GM23338 (cell line): ENCODE data around the gene UBTF. TPM values are rescaled to one million over a fixed set of nuclear protein-coding genes. Genes with fewer than 3 reads are reported as not detected.

Experiments
- ATAC-seq: fragments of 200-7000 bp; cut with Tn5 transposase; 3 replicates; pipeline ENCODE4 v1.9.1; 2020
- DNase-seq: peaks from one replicate; pipeline ENCODE4 v3.0.0-alpha.2; 2015; ENCODE audit warnings: low spot score
- H2AFZ ChIP-seq: fragments of 200-600 bp; sonication (generic); 2 replicates; pipeline ENCODE4 v1.8.0; 2016; ENCODE audit warnings: antibody characterized with exemption, mild to moderate bottlenecking, moderate library complexity
- H3F3A ChIP-seq: fragments of 200-600 bp; sonication (generic); replicated peaks from 2 replicates; pipeline ENCODE4 v1.8.0; 2017; ENCODE audit warnings: antibody characterized with exemption, mixed run types, low read depth
- H3K27ac ChIP-seq: fragments of 200-600 bp; sonication (generic); 2 replicates; pipeline ENCODE4 v1.6.1; 2016; ENCODE audit warnings: low read depth
- H3K27me3 ChIP-seq: fragments of 200-600 bp; sonication (generic); 2 replicates; pipeline ENCODE4 v1.8.0; 2016; ENCODE audit warnings: mild to moderate bottlenecking, mixed run types, moderate library complexity; ENCODE audit not compliant: insufficient read depth
- H3K36me3 ChIP-seq: fragments of 200-600 bp; sonication (generic); 2 replicates; pipeline ENCODE4 v1.8.0; 2016; ENCODE audit warnings: mild to moderate bottlenecking; ENCODE audit not compliant: insufficient read depth
- H3K4me1 ChIP-seq: fragments of 200-600 bp; sonication (generic); 2 replicates; pipeline ENCODE4 v1.8.0; 2016; ENCODE audit warnings: mild to moderate bottlenecking, moderate library complexity; ENCODE audit not compliant: insufficient read depth
- H3K4me2 ChIP-seq: fragments of 200-600 bp; sonication (generic); 2 replicates; pipeline ENCODE4 v1.7.1; 2017; ENCODE audit warnings: mixed run types
- H3K4me3 ChIP-seq: fragments of 200-600 bp; sonication (generic); 2 replicates; pipeline ENCODE4 v1.6.1; 2016; ENCODE audit warnings: mixed run types
- H3K79me2 ChIP-seq: fragments of 200-600 bp; sonication (generic); replicated peaks from 2 replicates; pipeline ENCODE4 v1.8.0; 2017; ENCODE audit warnings: mild to moderate bottlenecking; ENCODE audit not compliant: insufficient read depth
- H3K9me2 ChIP-seq: fragments of 200-600 bp; sonication (generic); 2 replicates; pipeline ENCODE4 v1.8.0; 2017; ENCODE audit not compliant: insufficient read depth
- H4K20me1 ChIP-seq: fragments of 200-600 bp; sonication (generic); replicated peaks from 2 replicates; pipeline ENCODE4 v1.8.0; 2017; ENCODE audit warnings: mild to moderate bottlenecking; ENCODE audit not compliant: insufficient read depth
- H3K27ac Mint-ChIP-seq: 2 replicates; pipeline ENCODE4 v1.8.0; 2020; ENCODE audit warnings: inconsistent platforms, mild to moderate bottlenecking, moderate library complexity, mixed read lengths
- H3K27me3 Mint-ChIP-seq: 3 replicates; pipeline ENCODE4 v1.8.0; 2022; ENCODE audit warnings: low read depth, mild to moderate bottlenecking, moderate library complexity, mixed read lengths, inconsistent platforms; ENCODE audit not compliant: insufficient read depth, poor library complexity
- H3K36me3 Mint-ChIP-seq: 3 replicates; pipeline ENCODE4 v1.8.0; 2021; ENCODE audit warnings: low read depth, mild to moderate bottlenecking, inconsistent platforms, moderate library complexity, mixed read lengths
- H3K4me1 Mint-ChIP-seq: 3 replicates; pipeline ENCODE4 v1.8.0; 2020; ENCODE audit warnings: mild to moderate bottlenecking, inconsistent platforms, mixed read lengths
- H3K4me3 Mint-ChIP-seq: 3 replicates; pipeline ENCODE4 v1.8.0; 2021; ENCODE audit warnings: moderate library complexity, mild to moderate bottlenecking, inconsistent platforms, mixed read lengths
- H3K9me3 Mint-ChIP-seq: 3 replicates; pipeline ENCODE4 v1.8.0; 2020; ENCODE audit warnings: moderate library complexity, mild to moderate bottlenecking, inconsistent platforms, mixed read lengths
- CREB1 ChIP-seq: fragments of 250-450 bp; sonication (Bioruptor Pico); IDR thresholded peaks from 2 replicates; pipeline ENCODE4 v1.5.0; 2020; ENCODE audit warnings: low read depth, mild to moderate bottlenecking, moderate library complexity
- EZH2 ChIP-seq: fragments of 200-600 bp; sonication (generic); IDR thresholded peaks from one replicate; pipeline ENCODE4 v1.8.0; 2017; ENCODE audit warnings: antibody characterized with exemption, mild to moderate bottlenecking, low read depth; ENCODE audit not compliant: unreplicated experiment
- EZH2phosphoT487 ChIP-seq: fragments of 200-600 bp; sonication (generic); IDR thresholded peaks from one replicate; pipeline ENCODE4 v1.8.1; 2018; ENCODE audit warnings: antibody characterized with exemption; ENCODE audit not compliant: unreplicated experiment
- NANOG ChIP-seq: IDR thresholded peaks from 2 replicates; pipeline ENCODE4 v1.6.1; 2016; ENCODE audit warnings: antibody characterized with exemption, borderline replicate concordance
- POLR2AphosphoS5 ChIP-seq: IDR thresholded peaks from 2 replicates; pipeline ENCODE4 v1.6.1; 2016; ENCODE audit warnings: antibody characterized with exemption, low read depth
- STAT1 ChIP-seq: IDR thresholded peaks from one replicate; pipeline ENCODE4 v1.6.1; 2016; ENCODE audit warnings: antibody characterized with exemption; ENCODE audit not compliant: unreplicated experiment
- ZNF114 ChIP-seq: fragments of 250-450 bp; sonication (Bioruptor Pico); IDR thresholded peaks from 2 replicates; pipeline ENCODE4 v1.5.0; 2020; ENCODE audit warnings: mild to moderate bottlenecking, moderate library complexity
- polyA plus RNA-seq: library from polyadenylated mRNA; unstranded; fragments of >200 nt; fragmentation: Nextera tagmentation; extraction: Ambion mirVana; gene quantifications from 2 replicates; pipeline ENCODE4 v1.2.1, GENCODE V29; 2016
- total RNA-seq: library from RNA; depleted of rRNA; stranded (reverse); fragments of >200 nt; shearing (Covaris generic); gene quantifications from 2 replicates; pipeline ENCODE4 v1.2.3, GENCODE V29; 2014
- TF ChIP-seq, protein P1 (sequence below): IDR thresholded peaks from 2 replicates; pipeline ENCODE4 v1.6.1; 2016; ENCODE audit warnings: antibody characterized with exemption
- TF ChIP-seq, protein P2 (sequence below), 2 experiments: fragments of 200-600 bp in 1 of 2; sonication (generic) in 1 of 2; conservative IDR thresholded peaks; 2 replicates each; pipeline versions ENCODE4 v1.5.1 to v1.6.1; 2016 to 2017; ENCODE audit warnings: antibody characterized with exemption in 2 of 2, low read depth in 2 of 2, mild to moderate bottlenecking in 2 of 2, moderate library complexity in 1 of 2
- TF ChIP-seq, protein P3 (sequence below): IDR thresholded peaks from one replicate; pipeline ENCODE4 v1.6.1; 2018; ENCODE audit warnings: antibody characterized with exemption; ENCODE audit not compliant: unreplicated experiment

UBTF gene
- total and polyA plus RNA-seq, 2 experiments from 2014 or later, result 29.9 to 62.2 TPM

DNA sequence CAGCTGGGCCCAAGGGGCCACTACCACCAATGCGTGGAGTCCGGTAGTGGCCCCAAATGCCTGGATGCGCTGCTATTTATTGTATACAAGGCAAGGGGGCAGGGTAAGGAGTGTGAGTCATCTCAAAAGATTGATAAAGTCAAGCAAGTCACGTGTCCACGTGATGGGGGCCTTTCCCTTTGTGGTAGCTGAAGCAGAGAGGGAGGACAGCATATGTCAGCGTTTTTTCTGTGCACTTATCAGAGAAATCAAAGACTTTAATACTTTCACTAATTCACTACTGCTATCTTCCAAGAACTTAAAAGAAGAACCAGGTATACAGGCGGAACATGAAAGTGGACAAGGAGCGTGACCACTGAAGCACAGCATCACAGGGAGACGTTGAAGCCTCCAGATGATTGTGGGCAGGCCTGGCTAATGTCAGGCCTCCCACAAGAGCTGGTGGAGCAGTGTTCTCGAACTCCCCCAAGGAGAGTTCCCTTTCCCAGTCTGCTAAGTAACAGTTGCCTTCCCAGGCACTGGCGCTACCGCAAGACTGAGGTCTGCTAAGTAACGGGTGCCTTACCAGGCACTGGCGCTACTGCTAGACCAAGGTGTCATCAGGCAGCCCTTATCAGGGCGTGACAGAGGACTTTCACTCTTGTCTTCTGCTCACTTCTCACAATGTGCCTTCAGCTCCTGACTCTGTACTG is 59.8 kb downstream of the UBTF start (continued):
- TF ChIP-seq EZH2phosphoT487, result no peak
- TF ChIP-seq, protein P1, sequence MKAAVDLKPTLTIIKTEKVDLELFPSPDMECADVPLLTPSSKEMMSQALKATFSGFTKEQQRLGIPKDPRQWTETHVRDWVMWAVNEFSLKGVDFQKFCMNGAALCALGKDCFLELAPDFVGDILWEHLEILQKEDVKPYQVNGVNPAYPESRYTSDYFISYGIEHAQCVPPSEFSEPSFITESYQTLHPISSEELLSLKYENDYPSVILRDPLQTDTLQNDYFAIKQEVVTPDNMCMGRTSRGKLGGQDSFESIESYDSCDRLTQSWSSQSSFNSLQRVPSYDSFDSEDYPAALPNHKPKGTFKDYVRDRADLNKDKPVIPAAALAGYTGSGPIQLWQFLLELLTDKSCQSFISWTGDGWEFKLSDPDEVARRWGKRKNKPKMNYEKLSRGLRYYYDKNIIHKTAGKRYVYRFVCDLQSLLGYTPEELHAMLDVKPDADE, result no peak
- TF ChIP-seq, protein P2, sequence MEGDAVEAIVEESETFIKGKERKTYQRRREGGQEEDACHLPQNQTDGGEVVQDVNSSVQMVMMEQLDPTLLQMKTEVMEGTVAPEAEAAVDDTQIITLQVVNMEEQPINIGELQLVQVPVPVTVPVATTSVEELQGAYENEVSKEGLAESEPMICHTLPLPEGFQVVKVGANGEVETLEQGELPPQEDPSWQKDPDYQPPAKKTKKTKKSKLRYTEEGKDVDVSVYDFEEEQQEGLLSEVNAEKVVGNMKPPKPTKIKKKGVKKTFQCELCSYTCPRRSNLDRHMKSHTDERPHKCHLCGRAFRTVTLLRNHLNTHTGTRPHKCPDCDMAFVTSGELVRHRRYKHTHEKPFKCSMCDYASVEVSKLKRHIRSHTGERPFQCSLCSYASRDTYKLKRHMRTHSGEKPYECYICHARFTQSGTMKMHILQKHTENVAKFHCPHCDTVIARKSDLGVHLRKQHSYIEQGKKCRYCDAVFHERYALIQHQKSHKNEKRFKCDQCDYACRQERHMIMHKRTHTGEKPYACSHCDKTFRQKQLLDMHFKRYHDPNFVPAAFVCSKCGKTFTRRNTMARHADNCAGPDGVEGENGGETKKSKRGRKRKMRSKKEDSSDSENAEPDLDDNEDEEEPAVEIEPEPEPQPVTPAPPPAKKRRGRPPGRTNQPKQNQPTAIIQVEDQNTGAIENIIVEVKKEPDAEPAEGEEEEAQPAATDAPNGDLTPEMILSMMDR (conservative IDR thresholded peaks at IDR 0.05; ENCODE audit: low read depth in 2 of 2), result no peak

DNA sequence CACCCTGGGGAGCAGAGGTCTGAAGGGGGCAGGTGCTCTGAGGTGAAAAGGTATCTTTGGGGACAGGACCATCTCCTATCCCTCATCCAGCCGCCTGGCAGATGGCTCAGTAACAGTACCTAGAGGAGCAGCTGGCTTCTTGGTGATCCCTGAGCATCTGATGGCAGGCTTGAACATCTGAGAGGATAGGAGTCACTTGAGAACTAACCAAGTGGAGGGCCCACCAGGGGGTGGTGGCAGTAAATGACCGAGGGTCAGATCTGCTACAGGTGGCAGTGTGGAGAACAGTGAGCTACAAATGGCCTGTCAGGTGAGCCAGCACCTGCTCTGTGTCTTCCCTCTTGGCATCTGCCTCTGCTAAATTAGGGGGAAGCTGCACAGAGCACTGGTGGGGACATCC is 64.0 kb downstream of the UBTF start:
- Histone ChIP-seq H3K4me1 (no peaks in the 10 kb centered on the region), H3K27ac (no peak overlapping the region), H3K4me2 (no peak overlapping the region), H3K9me2 (no peaks in the 10 kb centered on the region), H3K36me3 (peaks cover 17% of the 10 kb centered on the region), H4K20me1 (peaks cover 9% of the 10 kb centered on the region), H3K27me3 (no peaks in the 10 kb centered on the region), H3K79me2 (peaks cover 27% of the 10 kb centered on the region), H3F3A (0 out of 2 replicates have a peak, but pooled peaks cover 3% of the 10 kb centered on the region), H2AFZ (no peak overlapping the region), H3K4me3 (no peak overlapping the region)
- H3K27me3 Mint-ChIP-seq, result peaks cover 2% of the 10 kb centered on the region
- H3K4me1 Mint-ChIP-seq, result no peaks in the 10 kb centered on the region
- H3K27ac Mint-ChIP-seq, result peak overlapping the region; percentile 40; the same call in 1 of the 2 replicates
- no peak overlapping the region for H3K4me3 Mint-ChIP-seq
- peaks cover 67% of the 10 kb centered on the region for H3K36me3 Mint-ChIP-seq
- no peak for ATAC-seq
- DNase-seq, result no peak
- H3K9me3 Mint-ChIP-seq, result no peaks in the 10 kb centered on the region
- TF ChIP-seq NANOG, result no peak
- no peak for TF ChIP-seq POLR2AphosphoS5
- no peak for TF ChIP-seq ZNF114 (CRISPR knock-in tag)
- no peak for TF ChIP-seq EZH2
- TF ChIP-seq, protein P2 (conservative IDR thresholded peaks at IDR 0.05; ENCODE audit: low read depth in 2 of 2), result no peak
- TF ChIP-seq, protein P1, result no peak
- no peak for TF ChIP-seq STAT1
- TF ChIP-seq, protein P3, sequence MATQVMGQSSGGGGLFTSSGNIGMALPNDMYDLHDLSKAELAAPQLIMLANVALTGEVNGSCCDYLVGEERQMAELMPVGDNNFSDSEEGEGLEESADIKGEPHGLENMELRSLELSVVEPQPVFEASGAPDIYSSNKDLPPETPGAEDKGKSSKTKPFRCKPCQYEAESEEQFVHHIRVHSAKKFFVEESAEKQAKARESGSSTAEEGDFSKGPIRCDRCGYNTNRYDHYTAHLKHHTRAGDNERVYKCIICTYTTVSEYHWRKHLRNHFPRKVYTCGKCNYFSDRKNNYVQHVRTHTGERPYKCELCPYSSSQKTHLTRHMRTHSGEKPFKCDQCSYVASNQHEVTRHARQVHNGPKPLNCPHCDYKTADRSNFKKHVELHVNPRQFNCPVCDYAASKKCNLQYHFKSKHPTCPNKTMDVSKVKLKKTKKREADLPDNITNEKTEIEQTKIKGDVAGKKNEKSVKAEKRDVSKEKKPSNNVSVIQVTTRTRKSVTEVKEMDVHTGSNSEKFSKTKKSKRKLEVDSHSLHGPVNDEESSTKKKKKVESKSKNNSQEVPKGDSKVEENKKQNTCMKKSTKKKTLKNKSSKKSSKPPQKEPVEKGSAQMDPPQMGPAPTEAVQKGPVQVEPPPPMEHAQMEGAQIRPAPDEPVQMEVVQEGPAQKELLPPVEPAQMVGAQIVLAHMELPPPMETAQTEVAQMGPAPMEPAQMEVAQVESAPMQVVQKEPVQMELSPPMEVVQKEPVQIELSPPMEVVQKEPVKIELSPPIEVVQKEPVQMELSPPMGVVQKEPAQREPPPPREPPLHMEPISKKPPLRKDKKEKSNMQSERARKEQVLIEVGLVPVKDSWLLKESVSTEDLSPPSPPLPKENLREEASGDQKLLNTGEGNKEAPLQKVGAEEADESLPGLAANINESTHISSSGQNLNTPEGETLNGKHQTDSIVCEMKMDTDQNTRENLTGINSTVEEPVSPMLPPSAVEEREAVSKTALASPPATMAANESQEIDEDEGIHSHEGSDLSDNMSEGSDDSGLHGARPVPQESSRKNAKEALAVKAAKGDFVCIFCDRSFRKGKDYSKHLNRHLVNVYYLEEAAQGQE, result no peak
- TF ChIP-seq EZH2phosphoT487, result no peak
- TF ChIP-seq CREB1 (CRISPR knock-in tag), result no peak
